HG02970 (cell line): Measurements from ENCODE around the gene TST.

Source experiments
- ATAC-seq: cut with Tn5 transposase; IDR thresholded peaks from one replicate; pipeline ENCODE4 v1.9.1; 2021; ENCODE audit warnings: mild to moderate bottlenecking, moderate library complexity, moderate number of reproducible peaks; ENCODE audit not compliant: unreplicated experiment, low FRiP score

Gene TST

DNA sequence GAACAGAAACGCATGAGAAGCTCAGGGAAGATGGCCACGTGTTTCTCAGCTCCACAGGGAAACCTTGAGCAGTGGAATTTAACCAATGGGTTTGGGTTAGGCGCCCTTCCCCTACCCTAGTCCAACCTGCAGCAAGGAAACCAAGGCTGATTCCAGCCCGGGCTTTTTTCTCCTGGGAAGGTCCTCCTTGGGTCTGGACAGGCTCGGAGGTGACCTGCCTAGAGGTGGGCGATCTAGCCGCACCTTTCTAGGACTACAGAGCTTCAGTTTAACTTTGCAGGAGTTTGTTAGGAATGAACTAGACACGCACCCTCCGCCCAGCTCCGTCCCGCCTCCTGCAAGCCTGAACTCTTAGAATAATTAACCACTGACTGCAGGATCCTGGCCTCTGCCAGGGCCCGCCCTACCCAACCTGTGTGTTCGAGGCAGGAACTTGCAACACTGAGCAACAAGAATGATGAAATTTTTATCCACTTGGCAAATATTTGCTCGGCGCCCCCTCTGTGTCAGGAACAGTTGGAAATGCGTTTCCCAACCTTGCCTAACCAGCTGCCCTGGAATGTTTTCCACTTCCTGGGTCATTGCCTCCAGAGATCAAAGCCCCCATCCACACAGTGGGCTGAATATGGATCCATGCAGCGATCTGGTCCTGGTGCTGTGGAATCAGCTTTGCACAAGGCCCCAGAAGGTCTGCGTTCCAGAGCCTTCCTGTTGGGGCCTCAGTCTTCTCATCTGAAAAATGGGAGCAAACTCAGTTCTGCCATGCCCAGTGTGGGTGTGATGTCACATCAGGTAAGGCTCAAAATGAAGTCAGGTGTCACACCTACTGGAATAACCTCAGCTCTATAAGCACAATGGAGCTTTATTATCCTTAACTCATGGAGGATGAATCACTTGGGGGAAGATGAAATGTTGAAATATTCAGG is 13.6 kb upstream of the TST start:
- no peak for ATAC-seq

DNA sequence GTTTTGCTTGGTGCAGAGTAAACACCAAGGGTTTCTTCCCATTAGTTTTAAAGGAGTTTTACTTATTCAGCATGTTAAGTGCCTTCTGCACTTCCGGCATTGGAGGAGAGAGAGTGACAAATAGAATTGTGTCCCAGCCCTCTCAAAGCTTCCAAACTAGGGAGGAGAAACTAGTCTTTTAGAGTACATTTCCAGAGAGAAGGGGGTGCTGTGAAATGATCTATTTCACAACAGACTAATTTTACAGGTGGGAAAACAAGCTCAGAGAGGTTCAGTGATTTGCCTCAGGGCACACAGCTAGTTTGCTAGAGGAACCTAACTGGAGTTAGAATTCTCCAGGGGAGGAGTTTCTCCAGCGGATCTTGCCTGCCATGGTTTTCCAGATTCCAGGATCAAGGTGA is 12.9 kb upstream of the TST start:
- ATAC-seq, result no peak

DNA sequence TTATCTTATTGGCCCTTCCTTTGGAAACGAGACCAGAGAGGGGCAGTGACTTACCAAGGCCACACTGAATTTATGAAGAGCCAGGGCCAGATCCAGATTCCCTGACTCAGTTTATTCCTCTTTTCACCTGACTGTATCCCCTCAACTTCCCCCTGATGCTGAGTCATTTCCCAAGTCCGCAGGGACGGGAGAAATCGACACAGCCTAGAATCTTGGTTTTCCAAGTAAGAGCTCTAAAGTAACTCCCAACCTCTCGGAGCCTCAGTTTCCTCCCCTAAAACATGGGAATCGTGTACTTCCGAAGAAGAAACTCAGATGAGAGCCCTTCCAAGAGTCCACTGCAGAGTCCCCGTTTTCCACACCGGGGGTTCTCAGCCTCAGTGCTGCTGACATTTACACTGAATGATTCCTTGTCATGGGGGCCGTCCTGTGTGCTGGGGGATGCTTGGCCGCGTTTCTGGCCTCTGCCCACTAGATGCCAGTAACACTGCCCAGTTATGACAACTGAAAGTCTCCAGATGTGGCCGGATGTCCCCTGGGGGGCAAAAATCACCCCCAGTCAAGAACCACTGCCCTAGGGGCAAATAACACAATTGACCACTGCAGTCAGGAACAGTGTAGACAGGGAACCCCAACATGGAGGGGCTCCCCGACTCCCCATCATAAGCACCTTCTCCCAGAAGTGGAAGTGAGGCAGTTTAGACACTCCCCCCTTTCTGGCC is 11.5 kb upstream of the TST start:
- no peak for ATAC-seq

DNA sequence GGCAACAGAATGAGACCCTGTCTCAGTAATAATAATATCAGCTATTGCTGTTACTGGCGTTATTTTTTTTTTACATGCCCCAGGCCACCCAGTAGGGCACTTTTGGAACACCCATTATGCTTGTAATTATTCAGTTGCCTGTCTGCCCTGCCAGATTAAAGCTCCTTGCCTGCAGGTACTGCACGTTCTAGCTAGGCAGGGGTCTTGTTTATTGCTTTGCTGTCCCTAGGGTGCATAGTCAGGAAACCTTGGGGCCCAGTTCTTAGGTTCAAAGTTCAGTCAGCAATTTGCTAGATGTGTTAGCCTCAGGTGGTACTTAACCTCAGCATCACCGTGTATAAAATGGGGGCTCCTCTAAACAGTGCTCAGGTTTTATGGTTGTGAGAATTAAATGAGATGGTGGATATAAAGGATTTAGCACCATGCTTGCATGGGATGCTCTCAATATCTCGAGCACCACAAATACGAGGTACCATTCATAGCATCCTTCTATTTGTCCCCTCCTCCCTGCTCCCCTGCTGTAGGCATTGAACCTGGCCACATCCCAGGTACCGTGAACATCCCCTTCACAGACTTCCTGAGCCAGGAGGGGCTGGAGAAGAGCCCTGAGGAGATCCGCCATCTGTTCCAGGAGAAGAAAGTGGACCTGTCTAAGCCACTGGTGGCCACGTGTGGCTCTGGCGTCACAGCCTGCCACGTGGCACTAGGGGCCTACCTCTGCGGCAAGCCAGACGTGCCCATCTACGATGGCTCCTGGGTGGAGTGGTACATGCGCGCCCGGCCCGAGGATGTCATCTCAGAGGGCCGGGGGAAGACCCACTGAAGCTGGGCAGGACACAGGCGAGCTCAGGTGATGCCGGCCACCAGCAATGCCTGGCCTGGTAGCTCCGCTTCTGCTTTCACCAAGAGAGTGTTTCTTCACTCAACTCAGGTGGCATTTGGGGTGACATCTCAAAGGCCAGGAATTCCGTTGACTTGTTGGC is 9.7 kb upstream of the TST start:
- no peak for ATAC-seq

DNA sequence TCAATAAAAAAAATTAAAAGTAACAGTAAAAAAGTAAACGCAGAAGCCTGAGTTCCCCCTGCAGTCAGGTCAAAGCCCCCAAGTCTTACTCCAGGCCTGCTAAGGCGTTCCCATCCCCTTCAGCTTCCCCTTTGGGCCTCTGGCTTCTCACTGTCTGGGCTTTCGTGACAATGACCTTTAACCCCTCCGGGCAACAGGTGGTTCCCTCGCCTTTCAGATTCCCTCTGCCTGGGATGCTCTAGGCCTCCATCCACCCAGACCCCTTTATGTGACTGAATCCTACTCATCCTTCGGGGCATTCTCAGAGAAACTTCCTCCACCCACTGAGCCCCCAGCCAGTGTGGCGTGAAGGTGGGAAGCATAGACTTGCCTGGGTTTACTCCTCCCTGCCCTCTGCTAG is 8.3 kb upstream of the TST start:
- ATAC-seq, result no peak

DNA sequence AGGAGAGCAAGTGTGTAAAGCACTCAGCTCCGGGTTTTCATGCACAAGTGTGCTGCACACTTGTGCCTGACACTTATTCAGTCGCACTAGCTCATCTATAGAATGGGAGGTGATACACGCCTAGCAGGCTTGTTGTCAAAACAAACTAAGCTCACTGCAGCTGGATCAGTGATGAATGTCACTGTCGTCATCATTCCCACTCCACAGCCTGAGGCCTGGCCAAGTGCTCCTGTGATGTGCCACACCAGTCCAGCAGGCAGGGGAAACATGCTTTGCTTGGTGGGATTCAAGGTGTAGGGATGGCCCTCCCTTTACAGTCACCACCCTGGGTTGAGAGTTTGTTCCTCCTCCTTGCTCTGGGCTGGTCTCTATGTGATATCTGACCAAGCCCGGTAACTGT is 7.1 kb upstream of the TST start:
- no peak for ATAC-seq

DNA sequence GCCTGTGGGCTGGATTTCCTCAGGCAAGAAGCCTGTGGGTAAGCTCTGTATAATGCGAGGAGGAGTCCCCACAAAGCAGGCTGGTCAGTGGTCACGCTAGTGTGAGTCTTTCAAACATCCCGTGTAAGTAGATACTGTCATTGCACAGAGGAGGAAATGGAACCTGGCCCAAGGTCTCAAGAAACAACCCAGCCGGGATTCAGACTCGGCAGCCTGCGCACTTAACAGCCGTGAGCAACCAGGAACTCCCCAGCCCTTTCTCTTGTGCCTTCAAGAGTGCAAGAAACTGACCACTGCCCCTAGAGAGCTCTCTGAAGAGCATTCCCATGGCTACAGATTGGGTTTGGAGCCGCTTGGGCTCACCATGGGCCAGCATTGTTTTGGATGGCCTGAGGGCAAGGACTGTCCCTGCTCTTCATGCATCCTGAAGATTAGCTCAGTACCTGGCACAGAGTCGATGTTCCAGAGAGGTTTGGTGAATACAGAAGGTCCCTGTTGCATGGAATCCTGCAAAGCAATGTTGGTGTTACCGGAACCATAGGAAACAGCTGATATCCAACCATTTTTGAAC is 6.3 kb upstream of the TST start:
- no peak for ATAC-seq

DNA sequence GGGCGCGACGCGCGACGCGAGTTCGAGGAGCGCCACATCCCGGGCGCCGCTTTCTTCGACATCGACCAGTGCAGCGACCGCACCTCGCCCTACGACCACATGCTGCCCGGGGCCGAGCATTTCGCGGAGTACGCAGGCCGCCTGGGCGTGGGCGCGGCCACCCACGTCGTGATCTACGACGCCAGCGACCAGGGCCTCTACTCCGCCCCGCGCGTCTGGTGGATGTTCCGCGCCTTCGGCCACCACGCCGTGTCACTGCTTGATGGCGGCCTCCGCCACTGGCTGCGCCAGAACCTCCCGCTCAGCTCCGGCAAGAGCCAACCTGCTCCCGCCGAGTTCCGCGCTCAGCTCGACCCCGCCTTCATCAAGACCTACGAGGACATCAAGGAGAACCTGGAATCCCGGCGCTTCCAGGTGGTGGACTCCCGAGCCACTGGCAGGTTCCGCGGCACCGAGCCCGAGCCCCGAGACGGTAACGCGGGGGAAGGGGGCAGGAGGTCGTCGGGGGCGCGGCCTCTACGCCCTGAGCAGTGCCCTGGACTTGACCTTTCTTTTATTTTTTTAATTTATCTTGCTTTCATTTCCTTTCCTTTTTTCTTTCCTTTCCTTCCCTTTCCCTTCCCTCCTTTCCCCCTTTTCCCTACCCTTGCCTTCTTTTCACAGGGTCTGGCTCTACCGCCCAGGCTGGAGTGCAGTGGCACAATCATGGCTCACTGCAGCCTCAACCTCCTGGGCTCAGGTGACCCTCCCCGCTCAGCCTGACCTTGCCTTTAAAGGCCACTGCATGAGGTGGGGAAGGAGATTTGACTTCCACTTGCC is 5.3 kb upstream of the TST start:
- no peak for ATAC-seq

DNA sequence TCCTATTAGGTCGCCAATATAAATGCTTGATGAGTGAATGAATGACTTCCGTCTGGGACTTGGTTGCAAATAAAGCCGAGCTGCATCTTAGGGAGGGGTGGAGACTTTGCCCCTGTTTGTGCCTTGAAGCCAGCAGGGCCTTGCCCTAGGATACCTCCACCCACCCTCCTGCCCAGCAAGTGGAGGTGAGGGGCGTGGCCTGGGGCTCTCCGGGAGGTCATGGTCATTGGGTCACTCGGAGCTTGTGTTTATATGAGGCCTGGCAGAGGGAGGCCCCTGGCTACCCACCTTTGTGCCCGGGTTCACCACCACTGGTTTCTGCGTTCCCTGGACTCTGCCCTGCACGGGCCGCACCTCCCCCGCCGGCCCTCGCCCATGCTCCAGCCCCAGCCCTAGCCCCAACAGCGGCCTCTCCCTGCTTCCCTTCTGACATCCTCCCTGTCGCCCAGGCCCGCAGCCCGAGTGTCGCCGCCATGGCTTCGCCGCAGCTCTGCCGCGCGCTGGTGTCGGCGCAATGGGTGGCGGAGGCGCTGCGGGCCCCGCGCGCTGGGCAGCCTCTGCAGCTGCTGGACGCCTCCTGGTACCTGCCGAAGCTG is 4.6 kb upstream of the TST start:
- no peak for ATAC-seq

DNA sequence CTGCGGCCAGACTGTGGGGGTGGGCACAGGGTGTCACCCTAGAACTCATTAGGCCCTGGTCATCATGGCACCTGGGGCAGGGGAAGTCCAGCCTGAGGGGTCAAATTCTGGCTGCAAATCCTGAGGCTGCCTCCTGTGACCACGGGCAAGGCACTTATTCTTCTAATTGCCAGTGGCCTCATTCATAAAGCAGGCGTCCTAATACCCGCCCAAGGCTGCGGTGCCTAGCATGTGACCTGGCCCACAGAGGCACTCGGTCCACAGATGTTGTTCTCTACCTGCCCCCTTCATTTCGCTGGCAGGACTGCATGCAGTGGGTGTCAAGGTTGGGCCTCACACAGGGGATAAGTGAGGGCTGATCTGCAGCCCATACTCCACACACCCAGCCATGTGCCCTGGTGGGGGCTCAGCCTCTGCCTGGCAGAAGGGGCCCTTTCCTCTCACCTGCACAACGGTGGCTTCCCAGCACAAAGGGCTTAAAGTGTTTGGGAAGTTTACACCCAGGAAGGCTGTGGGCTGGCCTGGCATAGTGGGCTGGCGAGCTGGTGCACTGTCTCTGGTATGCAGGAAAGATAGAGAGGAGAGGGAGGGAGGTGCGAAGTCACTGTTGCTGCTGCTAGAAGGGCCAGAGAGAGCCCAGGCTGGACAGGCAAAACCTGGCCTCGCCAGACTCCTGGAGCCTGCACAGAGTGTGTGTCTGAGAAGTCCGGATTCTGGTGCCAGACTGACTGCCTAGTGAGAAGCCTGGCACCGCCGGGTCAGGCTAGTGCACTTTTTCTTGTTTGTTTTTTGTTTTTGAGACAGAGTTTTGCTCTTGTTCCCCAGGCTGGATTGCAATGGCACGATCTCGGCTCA is 3.5 kb upstream of the TST start:
- no peak for ATAC-seq

DNA sequence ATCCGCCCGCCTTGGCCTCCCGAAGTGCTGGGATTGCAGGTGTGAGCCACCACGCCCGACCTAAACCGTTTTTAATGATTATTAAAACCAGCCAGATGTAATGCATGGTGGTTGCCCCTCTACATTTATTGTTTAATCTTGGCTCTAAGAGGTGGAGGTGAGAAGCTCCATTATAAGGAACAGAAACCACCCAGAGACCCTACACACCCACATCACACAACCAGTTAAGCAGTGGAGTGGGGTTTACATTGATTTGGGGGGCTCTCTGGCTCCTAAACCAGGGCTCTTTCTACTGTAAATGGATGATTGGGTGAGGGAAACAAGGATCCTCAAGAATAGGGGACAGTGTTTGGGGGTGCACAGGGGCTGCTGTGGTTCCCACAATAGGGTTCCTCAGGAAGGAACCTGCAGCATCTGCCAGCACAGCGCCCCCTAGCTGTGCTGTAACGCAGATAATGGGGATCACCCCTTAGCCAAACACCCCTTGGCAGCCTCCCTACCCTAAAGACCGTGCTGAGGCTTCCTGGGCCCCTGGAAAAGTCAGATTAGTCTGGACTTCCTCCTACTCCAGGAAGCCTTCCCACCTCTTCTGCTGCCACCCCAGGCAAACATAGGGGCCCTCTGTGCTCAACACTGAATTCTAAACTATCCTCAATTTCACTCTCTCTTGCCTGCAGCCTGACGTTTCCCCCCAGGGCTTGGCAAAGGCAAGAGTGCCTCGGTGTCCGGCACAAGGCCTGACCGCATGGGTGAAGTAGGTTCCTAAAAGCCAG is 2.6 kb upstream of the TST start:
- no peak for ATAC-seq

DNA sequence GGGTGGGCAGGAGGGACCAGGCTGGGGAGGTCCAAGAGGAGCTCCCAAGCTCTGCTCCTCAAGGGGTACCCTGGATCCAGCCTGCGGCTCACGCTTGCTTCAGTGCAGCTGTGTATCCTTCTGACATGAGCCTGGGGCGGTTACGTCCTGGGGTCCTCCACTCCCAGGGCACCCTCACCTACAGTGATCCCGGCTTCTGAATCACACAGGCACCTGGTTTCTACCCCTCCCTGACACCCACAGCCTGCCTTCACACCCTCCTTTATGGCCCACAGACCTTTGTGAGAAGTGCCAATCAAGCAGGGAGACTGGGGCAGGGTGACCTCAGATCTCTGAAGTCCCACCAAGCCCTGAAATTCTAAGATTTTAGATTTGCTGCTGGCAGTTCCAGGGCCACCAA is 1.8 kb upstream of the TST start:
- no peak for ATAC-seq

DNA sequence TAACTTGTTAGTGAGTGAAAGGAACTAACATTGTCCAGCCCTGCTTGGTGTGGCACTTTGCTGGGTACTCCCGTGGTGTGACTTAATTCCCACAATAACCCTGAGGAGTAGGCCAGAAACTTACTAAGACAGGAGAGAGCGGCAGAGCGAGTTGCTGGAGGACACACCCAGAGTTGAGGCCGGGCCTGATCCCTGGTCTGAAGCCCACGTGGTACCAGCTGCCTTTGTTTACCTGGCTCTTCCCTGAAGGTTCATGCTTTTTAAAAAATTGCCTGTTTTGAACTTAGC is 889 bp upstream of the TST start:
- ATAC-seq, result peak; percentile 22

DNA sequence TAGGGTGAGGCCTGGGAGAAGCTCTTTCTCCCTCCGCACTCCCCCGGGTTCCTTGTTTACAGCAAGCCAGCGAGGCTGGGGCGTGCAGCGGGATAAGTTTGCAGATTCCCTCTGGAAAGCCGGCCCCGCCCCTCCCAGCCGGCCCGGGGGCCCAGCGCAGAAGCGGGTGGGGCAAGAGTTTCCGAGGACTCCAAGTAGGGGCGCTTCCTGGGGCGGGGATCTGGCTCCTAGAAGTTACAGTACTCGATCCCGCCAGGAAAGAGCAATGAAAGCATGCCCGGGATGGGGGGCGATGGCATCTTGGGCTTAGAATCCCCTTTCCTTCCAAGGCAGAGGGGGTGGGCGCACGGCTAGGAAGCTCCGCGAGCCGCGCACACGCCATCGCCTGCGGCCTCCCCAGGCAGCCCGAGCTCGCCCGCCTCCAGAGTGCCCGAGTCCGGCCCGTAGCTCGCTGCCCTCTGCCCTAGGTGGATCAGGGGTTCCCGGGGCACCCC is 385 bp downstream of the TST start:
- peak; percentile 13 for ATAC-seq

DNA sequence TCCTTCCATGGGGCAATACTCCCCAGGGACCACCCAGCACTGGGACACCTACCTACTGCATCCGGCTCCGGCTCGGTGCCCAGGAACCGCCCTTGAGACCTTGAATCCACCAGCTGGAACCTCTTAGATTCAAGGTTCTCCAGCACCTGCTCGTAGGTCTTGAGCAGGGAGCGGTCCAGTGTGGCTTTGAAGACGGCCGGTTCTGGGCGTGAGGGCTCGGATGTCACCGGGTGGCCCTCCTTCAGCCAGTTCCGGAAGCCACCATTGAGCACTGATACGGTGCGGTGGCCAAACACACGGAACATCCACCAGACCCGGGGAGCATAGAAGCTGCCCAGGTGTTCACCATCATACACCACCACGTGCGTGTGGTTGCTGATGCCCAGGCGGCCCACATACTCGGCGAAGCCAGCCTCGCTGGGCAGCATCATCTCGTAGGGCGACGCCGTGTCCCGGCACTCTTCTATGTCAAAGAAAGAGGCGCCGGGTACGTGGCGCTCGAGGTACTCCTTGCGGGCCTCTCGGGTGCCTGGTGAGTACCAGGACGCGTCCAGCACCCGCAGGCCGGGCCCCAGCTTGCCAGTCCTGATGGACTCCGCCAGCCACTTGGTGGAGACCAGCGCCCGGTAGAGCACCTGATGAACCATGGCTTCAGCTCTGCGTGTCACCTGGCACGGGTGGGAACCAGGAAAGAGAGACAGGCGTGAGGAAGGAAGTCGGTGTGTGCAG is 997 bp downstream of the TST start:
- ATAC-seq, result no peak

DNA sequence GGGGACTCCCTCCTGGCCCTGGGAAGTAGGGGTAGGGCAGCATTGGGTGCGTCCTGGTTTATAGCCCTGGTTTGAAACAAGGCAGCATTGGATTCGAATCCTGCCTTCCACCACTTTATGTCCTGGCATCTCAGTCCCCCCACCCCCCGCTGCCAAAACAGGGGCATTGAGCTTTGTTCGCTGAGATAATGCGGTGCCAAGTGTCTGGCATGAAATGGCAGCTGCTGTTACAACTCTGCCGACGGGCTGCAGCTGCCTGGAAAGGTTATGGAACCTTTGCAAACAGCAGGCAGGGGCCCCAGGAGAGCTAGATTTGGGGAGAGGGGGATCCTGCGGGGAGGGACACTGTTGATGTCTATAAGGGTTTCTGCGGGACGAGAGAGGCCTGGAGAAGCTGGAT is 1.9 kb downstream of the TST start:
- no peak for ATAC-seq
